Testis (tissue), 3 donors: ENCODE measurements around the gene BEND4. TPM values are rescaled to one million over a fixed set of nuclear protein-coding genes. Genes with fewer than 3 reads are reported as not detected.

Source experiments
- DNase-seq: peaks from one replicate; pipeline ENCODE4 v3.0.0-alpha.2; 2019
- H3K27ac ChIP-seq, 2 donors: fragments of 200-600 bp; sonication (generic); one replicate each; pipeline ENCODE4 v1.5.1; 2019
- H3K27me3 ChIP-seq: fragments of 200-600 bp; sonication (generic); one replicate; pipeline ENCODE4 v1.5.1; 2019
- H3K36me3 ChIP-seq: fragments of 200-600 bp; sonication (generic); one replicate; pipeline ENCODE4 v1.5.1; 2017; ENCODE audit warnings: low read depth; ENCODE audit errors: missing control alignments
- H3K4me1 ChIP-seq: fragments of 200-600 bp; sonication (generic); one replicate; pipeline ENCODE4 v1.5.1; 2019
- H3K4me3 ChIP-seq, 2 donors: fragments of 200-600 bp; sonication (generic); one replicate each; pipeline ENCODE4 v1.5.1; 2017 to 2019
- H3K9me3 ChIP-seq: fragments of 200-600 bp; sonication (generic); one replicate; pipeline ENCODE4 v1.5.1; 2017
- CTCF ChIP-seq, 3 experiments: fragments of 450-650 bp in 2 of 3; fragments of 200-600 bp in 1 of 3; sonication (generic) in 1 of 3; IDR thresholded peaks; one replicate each; pipeline ENCODE4 v1.5.1; 2016 to 2019; ENCODE audit warnings: antibody characterized with exemption in 3 of 3, mild to moderate bottlenecking in 2 of 3, moderate library complexity in 1 of 3
- POLR2A ChIP-seq: fragments of 450-650 bp; IDR thresholded peaks from one replicate; pipeline ENCODE4 v1.6.1; 2017; ENCODE audit warnings: antibody characterized with exemption, mild to moderate bottlenecking, moderate library complexity
- WGBS, 2 donors: methylation state at CpG; one replicate each; pipeline ENCODE4 v1.1.5; 2018; 5-methylcytosine and 5-hydroxymethylcytosine counted together
- intact Hi-C: fragments of 100-400 bp; cut with DNase I; formaldehyde crosslinking; loops from one replicate; pipeline ENCODE4 v1.15.1; 2023; ENCODE audit warnings: low total_unique reads
- polyA plus RNA-seq: library from polyadenylated mRNA; stranded (reverse); fragments of 350-450 nt; fragmentation: Illumina TruSeq; extraction: RNeasy Lipid Tissue Mini Kit (QIAGEN cat#74804); gene quantifications from one replicate; pipeline ENCODE4 v1.2.3, GENCODE V29; 2014; ENCODE audit warnings: low read depth, low replicate concordance; ENCODE audit not compliant: insufficient read depth
- total RNA-seq, 2 donors: library from RNA; depleted of rRNA; stranded (reverse); fragments of >200 nt; gene quantifications; one replicate each; pipeline ENCODE4 v1.2.3, GENCODE V29; 2016

Gene BEND4
- total and polyA plus RNA-seq, 3 donors from 2014 or later, result 16.0 to 43.7 (median 35.7) TPM

- H3K36me3 ChIP-seq, result no peaks in the 10 kb centered on the region
- DNase-seq, result peak; percentile 15
- H3K27me3 ChIP-seq, result no peaks in the 10 kb centered on the region
- WGBS, 2 donors, result 3 to 6% methylated on average over 50 to 78 of the region's 89 CpGs
- intact Hi-C loops, result no loop called here
- H3K9me3 ChIP-seq, result no peaks in the 10 kb centered on the region
- TF ChIP-seq CTCF (IDR thresholded peaks at IDR 0.05) (no peak), POLR2A (no peak)
- H3K4me3 ChIP-seq, result peak overlapping the region; percentile 55 to 62
- peak overlapping the region in 1 of 2 donors; percentile 74 for H3K27ac ChIP-seq
- no peaks in the 10 kb centered on the region for H3K4me1 ChIP-seq
These were observed 1.5 kb downstream of the BEND4 start for GRCh38 chr4:42150653-42151567.

GRCh38 chr4:42149004-42149403 is 3.5 kb downstream of the BEND4 start:
- 49 to 55% methylated on average over 7 of the region's 7 CpGs for WGBS, 2 donors
- intact Hi-C loops, result no loop called here
- Histone ChIP-seq H3K4me3 (no peak overlapping the region), H3K36me3 (no peaks in the 10 kb centered on the region), H3K4me1 (no peaks in the 10 kb centered on the region), H3K27me3 (no peaks in the 10 kb centered on the region), H3K9me3 (no peaks in the 10 kb centered on the region), H3K27ac (no peak overlapping the region)
- DNase-seq, result no peak
- TF ChIP-seq POLR2A (no peak), CTCF (IDR thresholded peaks at IDR 0.05) (no peak)

DNA sequence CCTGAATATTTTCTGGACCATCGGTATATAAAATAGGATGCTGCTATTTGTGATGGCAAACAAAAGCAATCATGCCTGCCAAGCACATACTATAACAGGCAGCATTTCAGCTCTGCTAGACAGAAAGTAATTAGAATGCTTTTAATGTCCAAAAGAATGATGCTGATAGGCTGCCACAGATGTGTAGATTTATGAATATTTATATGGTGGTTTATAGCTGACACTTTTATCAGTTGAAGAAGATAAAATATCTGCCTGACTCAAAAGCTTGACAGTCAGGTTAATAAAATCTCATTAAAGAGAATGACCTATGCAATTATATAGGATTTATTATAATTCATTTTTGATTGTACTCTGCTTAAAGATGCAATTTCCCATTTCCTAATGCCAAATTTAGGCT is 4.0 kb downstream of the BEND4 start:
- intact Hi-C loops, result no loop called here
- 56 to 58% methylated on average over 1 of the region's 1 CpG for WGBS, 2 donors
- Histone ChIP-seq H3K27me3 (no peaks in the 10 kb centered on the region), H3K4me1 (no peaks in the 10 kb centered on the region), H3K4me3 (no peak overlapping the region), H3K9me3 (no peaks in the 10 kb centered on the region), H3K27ac (no peak overlapping the region), H3K36me3 (no peaks in the 10 kb centered on the region)
- DNase-seq, result no peak
- TF ChIP-seq CTCF (IDR thresholded peaks at IDR 0.05) (no peak), POLR2A (no peak)

DNA sequence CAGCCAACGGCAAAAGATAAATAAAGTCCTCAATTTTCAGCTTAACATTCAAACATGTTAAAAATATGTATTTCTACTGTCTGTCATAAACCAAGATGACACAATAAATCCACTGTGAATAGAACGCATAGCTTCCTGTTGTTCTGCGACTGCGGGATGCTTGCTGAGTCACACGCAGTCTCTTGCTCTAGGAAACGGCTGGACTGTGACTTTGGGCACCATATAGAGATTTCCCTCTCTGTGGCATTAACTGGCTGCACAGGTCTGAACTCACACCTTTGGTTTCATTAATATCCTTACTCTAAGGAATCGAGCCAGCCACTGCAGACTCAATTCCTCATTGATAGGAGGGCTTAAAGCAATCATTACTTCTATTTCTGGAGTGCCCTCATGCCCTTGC is 8.4 kb downstream of the BEND4 start:
- H3K27ac ChIP-seq, result no peak overlapping the region
- no peaks in the 10 kb centered on the region for H3K9me3 ChIP-seq
- no peak overlapping the region for H3K4me3 ChIP-seq
- TF ChIP-seq POLR2A (no peak), CTCF (IDR thresholded peaks at IDR 0.05) (no peak)
- H3K27me3 ChIP-seq, result no peaks in the 10 kb centered on the region
- intact Hi-C loops, result no loop called here
- WGBS, 2 donors, result 83 to 85% methylated on average over 7 of the region's 7 CpGs
- H3K4me1 ChIP-seq, result no peaks in the 10 kb centered on the region
- no peak for DNase-seq
- no peaks in the 10 kb centered on the region for H3K36me3 ChIP-seq

- no peaks in the 10 kb centered on the region for H3K36me3 ChIP-seq
- intact Hi-C loops, result no loop called here
- DNase-seq, result no peak
- no peak for TF ChIP-seq CTCF (IDR thresholded peaks at IDR 0.05)
- TF ChIP-seq POLR2A, result no peak
- no peaks in the 10 kb centered on the region for H3K27me3 ChIP-seq
- no peak overlapping the region for H3K27ac ChIP-seq
- 59 to 60% methylated on average over 4 of the region's 4 CpGs for WGBS, 2 donors
- H3K4me1 ChIP-seq, result no peaks in the 10 kb centered on the region
- H3K4me3 ChIP-seq, result no peak overlapping the region
- no peaks in the 10 kb centered on the region for H3K9me3 ChIP-seq
These were observed 9.9 kb downstream of the BEND4 start for GRCh38 chr4:42142591-42142990.
